Tibial nerve (tissue), 4 donors: ENCODE results near the gene SLIT1.

Experiments
- EP300 ChIP-seq, 2 donors: sonication (generic); formaldehyde crosslinking; IDR thresholded peaks; one replicate each; pipeline ENCODE4 v1.6.1; 2017; ENCODE audit warnings: antibody characterized with exemption in 2 of 2, mild to moderate bottlenecking in 1 of 2
- POLR2A ChIP-seq, 2 donors: fragments of 450-650 bp; IDR thresholded peaks; one replicate each; pipeline ENCODE4 v1.6.1; 2017; ENCODE audit warnings: antibody characterized with exemption in 2 of 2, mild to moderate bottlenecking in 2 of 2, moderate library complexity in 2 of 2
- TF ChIP-seq, protein P1 (sequence below), 5 experiments: fragments of 200-600 bp in 3 of 5; fragments of 450-650 bp in 2 of 5; sonication (generic) in 3 of 5; IDR thresholded peaks; one replicate each; pipeline ENCODE4 v1.5.1; 2016 to 2019; ENCODE audit warnings: antibody characterized with exemption in 5 of 5, mild to moderate bottlenecking in 3 of 5, moderate library complexity in 2 of 5

DNA sequence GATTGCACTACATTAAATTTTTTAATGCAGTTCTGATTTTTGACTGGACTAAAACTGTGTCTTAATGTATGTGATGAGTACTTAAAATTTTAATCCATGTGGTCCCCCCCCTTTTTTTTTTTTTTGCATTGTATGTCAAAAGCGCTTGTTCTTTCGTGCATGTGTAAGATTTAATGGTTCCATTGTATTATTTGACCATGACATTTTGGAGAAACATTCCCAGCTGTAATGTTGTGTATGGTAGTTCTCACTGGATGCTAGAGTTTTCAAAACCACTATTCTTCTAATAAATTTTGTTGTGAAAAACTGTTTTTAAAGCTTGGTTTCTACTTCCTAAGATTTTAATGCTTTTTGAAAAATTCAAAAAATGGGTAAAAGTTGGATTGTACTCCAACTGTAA lies 221.6 kb downstream of the SLIT1 start:
- TF ChIP-seq EP300 (IDR thresholded peaks at IDR 0.05) = no peak
- TF ChIP-seq, protein P1, sequence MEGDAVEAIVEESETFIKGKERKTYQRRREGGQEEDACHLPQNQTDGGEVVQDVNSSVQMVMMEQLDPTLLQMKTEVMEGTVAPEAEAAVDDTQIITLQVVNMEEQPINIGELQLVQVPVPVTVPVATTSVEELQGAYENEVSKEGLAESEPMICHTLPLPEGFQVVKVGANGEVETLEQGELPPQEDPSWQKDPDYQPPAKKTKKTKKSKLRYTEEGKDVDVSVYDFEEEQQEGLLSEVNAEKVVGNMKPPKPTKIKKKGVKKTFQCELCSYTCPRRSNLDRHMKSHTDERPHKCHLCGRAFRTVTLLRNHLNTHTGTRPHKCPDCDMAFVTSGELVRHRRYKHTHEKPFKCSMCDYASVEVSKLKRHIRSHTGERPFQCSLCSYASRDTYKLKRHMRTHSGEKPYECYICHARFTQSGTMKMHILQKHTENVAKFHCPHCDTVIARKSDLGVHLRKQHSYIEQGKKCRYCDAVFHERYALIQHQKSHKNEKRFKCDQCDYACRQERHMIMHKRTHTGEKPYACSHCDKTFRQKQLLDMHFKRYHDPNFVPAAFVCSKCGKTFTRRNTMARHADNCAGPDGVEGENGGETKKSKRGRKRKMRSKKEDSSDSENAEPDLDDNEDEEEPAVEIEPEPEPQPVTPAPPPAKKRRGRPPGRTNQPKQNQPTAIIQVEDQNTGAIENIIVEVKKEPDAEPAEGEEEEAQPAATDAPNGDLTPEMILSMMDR (IDR thresholded peaks at IDR 0.05) = no peak
- no peak for TF ChIP-seq POLR2A (IDR thresholded peaks at IDR 0.05)
